HCT116 (cell line): ENCODE results near the gene KHDRBS2.

Source experiments
- EZH2 ChIP-seq: fragments of 200-600 bp; sonication (generic); IDR thresholded peaks from 2 replicates; pipeline ENCODE4 v1.6.1; 2017; ENCODE audit warnings: antibody characterized with exemption, mixed run types
- FOSL1 ChIP-seq: IDR thresholded peaks from 2 replicates; pipeline ENCODE4 v1.6.1; 2012; ENCODE audit warnings: low read depth
- RAD21 ChIP-seq: IDR thresholded peaks from 2 replicates; pipeline ENCODE4 v1.6.1; 2012; ENCODE audit warnings: low read depth, mild to moderate bottlenecking
- ZNF274 ChIP-seq: fragments of 200-500 bp; sonication (Bioruptor generic); IDR thresholded peaks from 2 replicates; pipeline ENCODE4 v1.6.1; 2014; ENCODE audit warnings: mild to moderate bottlenecking, low read depth, low read length, inconsistent platforms
- TF ChIP-seq, protein P1 (sequence below): IDR thresholded peaks from 2 replicates; pipeline ENCODE4 v1.6.1; 2012
- TF ChIP-seq, protein P2 (sequence below), 3 experiments: fragments of 200-600 bp in 1 of 3; sonication (generic) in 1 of 3; IDR thresholded peaks in 2 of 3; conservative IDR thresholded peaks in 1 of 3; 2 replicates each; pipeline ENCODE4 v1.5.1; 2012 to 2017; ENCODE audit warnings: low read depth in 2 of 3, low read length in 2 of 3, antibody characterized with exemption in 1 of 3, borderline replicate concordance in 1 of 3, control low read depth in 1 of 3, mild to moderate bottlenecking in 1 of 3, mixed read lengths in 1 of 3, mixed run types in 1 of 3, moderate library complexity in 1 of 3; ENCODE audit not compliant: insufficient read depth in 1 of 3
- TF ChIP-seq, protein P3 (sequence below): IDR thresholded peaks from 2 replicates; pipeline ENCODE4 v1.6.1; 2012; ENCODE audit warnings: low read depth

DNA sequence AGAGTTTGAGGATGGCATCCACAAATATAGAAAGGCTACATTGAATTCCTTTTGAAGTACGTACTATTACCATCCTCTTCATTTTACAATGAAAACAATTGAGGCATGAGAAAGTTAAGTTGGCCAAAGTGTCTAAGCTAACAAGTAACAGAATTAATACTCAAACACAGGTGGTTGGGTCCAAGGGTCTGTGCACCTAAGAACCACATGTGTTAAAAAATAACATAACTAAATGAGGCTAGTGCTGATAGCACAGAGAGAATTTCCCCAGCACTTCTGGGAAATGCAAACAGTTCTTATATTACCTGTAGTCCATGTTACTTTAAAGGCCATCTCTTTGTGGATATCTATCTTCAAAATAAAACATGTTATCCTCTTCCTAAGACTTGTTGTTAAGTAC lies 10.5 kb upstream of the KHDRBS2 start:
- TF ChIP-seq FOSL1 (no peak), ZNF274 (no peak), EZH2 (no peak), RAD21 (no peak)
- TF ChIP-seq, protein P1, sequence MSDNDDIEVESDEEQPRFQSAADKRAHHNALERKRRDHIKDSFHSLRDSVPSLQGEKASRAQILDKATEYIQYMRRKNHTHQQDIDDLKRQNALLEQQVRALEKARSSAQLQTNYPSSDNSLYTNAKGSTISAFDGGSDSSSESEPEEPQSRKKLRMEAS, result no peak
- TF ChIP-seq, protein P2, sequence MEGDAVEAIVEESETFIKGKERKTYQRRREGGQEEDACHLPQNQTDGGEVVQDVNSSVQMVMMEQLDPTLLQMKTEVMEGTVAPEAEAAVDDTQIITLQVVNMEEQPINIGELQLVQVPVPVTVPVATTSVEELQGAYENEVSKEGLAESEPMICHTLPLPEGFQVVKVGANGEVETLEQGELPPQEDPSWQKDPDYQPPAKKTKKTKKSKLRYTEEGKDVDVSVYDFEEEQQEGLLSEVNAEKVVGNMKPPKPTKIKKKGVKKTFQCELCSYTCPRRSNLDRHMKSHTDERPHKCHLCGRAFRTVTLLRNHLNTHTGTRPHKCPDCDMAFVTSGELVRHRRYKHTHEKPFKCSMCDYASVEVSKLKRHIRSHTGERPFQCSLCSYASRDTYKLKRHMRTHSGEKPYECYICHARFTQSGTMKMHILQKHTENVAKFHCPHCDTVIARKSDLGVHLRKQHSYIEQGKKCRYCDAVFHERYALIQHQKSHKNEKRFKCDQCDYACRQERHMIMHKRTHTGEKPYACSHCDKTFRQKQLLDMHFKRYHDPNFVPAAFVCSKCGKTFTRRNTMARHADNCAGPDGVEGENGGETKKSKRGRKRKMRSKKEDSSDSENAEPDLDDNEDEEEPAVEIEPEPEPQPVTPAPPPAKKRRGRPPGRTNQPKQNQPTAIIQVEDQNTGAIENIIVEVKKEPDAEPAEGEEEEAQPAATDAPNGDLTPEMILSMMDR (IDR thresholded peaks at IDR 0.05 in 2 of 3, conservative IDR thresholded peaks at IDR 0.05 in 1 of 3; ENCODE audit: borderline replicate concordance in 1 of 3, insufficient read depth in 1 of 3, low read depth in 2 of 3, low read length in 2 of 3), result no peak
- TF ChIP-seq, protein P3, sequence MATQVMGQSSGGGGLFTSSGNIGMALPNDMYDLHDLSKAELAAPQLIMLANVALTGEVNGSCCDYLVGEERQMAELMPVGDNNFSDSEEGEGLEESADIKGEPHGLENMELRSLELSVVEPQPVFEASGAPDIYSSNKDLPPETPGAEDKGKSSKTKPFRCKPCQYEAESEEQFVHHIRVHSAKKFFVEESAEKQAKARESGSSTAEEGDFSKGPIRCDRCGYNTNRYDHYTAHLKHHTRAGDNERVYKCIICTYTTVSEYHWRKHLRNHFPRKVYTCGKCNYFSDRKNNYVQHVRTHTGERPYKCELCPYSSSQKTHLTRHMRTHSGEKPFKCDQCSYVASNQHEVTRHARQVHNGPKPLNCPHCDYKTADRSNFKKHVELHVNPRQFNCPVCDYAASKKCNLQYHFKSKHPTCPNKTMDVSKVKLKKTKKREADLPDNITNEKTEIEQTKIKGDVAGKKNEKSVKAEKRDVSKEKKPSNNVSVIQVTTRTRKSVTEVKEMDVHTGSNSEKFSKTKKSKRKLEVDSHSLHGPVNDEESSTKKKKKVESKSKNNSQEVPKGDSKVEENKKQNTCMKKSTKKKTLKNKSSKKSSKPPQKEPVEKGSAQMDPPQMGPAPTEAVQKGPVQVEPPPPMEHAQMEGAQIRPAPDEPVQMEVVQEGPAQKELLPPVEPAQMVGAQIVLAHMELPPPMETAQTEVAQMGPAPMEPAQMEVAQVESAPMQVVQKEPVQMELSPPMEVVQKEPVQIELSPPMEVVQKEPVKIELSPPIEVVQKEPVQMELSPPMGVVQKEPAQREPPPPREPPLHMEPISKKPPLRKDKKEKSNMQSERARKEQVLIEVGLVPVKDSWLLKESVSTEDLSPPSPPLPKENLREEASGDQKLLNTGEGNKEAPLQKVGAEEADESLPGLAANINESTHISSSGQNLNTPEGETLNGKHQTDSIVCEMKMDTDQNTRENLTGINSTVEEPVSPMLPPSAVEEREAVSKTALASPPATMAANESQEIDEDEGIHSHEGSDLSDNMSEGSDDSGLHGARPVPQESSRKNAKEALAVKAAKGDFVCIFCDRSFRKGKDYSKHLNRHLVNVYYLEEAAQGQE, result no peak
